ENCODE data around the gene FAF1.

FAF1 gene

DNA sequence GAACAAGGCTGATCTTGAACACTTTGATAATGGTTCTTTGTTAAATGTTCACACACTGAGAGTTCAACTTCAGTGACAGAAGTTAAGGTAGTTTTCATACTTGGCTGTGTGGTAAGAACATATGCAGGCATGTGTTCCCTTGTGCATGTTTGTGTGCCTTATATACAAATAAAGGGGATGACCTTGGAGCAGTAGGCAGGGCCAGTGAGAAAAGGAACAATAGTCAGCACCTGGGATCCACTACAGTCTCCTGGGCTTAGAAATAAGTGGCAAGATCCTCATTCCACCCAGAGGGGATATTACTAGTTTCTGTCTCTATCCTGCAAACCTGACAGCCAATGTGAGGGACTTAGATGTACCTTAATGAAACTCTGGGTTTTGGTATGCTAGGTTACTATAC lies 486.6 kb downstream of the FAF1 start:
- no peak overlapping the region for H2AFZ ChIP-seq (ENCODE audit: insufficient read depth, low read length, poor library complexity)
- no peaks in the 10 kb centered on the region for H3K36me3 ChIP-seq (ENCODE audit: control insufficient read depth in 1 of 2, insufficient read depth in 2 of 2, low read length in 2 of 2)
- no peak overlapping the region for H3K4me3 ChIP-seq (ENCODE audit: low read depth, low read length)
- H2BK12ac ChIP-seq (ENCODE audit: low read length): no peak overlapping the region
- no peak overlapping the region for H4K12ac ChIP-seq (ENCODE audit: low read depth, low read length)
- H4K8ac ChIP-seq (ENCODE audit: low read depth, low read length): no peak overlapping the region
- no peak overlapping the region for H2BK120ac ChIP-seq (ENCODE audit: insufficient read depth, low read length, poor library complexity)
- no peak for DNase-seq
- H3K14ac ChIP-seq (ENCODE audit: low read length): no peak overlapping the region
- H3K23ac ChIP-seq (ENCODE audit: low read length): no peak overlapping the region
- no peak overlapping the region for H2BK5ac ChIP-seq (ENCODE audit: low read depth, low read length, poor library complexity)
- H4K91ac ChIP-seq (ENCODE audit: low read depth, low read length): no peak overlapping the region
- no peak overlapping the region for H3K4ac ChIP-seq (ENCODE audit: low read depth, low read length)
- H3K27me3 ChIP-seq (ENCODE audit: insufficient read depth, low read length): no peaks in the 10 kb centered on the region
- no peaks in the 10 kb centered on the region for H3K79me2 ChIP-seq (ENCODE audit: control insufficient read depth, insufficient read depth, low read length, poor library complexity)
- no peak overlapping the region for H2AK5ac ChIP-seq (ENCODE audit: low read length)
- H3K4me1 ChIP-seq (ENCODE audit: control insufficient read depth in 1 of 2, insufficient read depth in 2 of 2, low read length in 2 of 2): no peaks in the 10 kb centered on the region
- H3K27ac ChIP-seq (ENCODE audit: low read depth, low read length): no peak overlapping the region
- H3K79me1 ChIP-seq (ENCODE audit: low read length): no peaks in the 10 kb centered on the region
- H3K18ac ChIP-seq (ENCODE audit: low read length): no peak overlapping the region
- H3K4me2 ChIP-seq (ENCODE audit: low read length): no peak overlapping the region
- no peak overlapping the region for H3K9ac ChIP-seq (ENCODE audit: low read length)
- no peaks in the 10 kb centered on the region for H3K9me3 ChIP-seq (ENCODE audit: insufficient read depth, low read depth, low read length)

DNA sequence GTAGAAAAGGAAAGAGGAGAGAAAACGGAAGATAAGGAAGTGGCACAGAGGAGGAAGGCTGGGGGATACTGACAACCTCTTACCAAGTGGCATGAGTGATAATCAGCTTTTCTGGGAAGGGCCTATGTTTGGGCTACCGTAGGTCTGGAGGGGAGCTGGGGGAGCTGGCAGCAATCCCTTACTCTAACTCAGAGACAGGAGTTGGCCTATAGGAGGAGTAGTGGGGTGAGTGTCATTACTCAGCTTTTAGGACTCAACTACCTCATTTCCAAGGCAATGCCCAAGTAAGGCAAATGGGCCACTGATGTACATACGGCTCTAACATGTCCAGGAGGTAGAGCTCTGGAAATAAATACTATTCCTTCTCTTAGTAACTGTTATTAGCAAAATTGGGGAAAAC lies 488.1 kb downstream of the FAF1 start:
- no peaks in the 10 kb centered on the region for H3K9me3 ChIP-seq (ENCODE audit: insufficient read depth, low read depth, low read length)
- H3K23ac ChIP-seq (ENCODE audit: low read length): no peak overlapping the region
- H3K4me2 ChIP-seq (ENCODE audit: low read length): no peak overlapping the region
- H3K79me1 ChIP-seq (ENCODE audit: low read length): no peaks in the 10 kb centered on the region
- no peaks in the 10 kb centered on the region for H3K79me2 ChIP-seq (ENCODE audit: control insufficient read depth, insufficient read depth, low read length, poor library complexity)
- H3K9ac ChIP-seq (ENCODE audit: low read length): no peak overlapping the region
- no peak overlapping the region for H2AFZ ChIP-seq (ENCODE audit: insufficient read depth, low read length, poor library complexity)
- H3K14ac ChIP-seq (ENCODE audit: low read length): no peak overlapping the region
- H4K8ac ChIP-seq (ENCODE audit: low read depth, low read length): no peak overlapping the region
- no peak overlapping the region for H2BK12ac ChIP-seq (ENCODE audit: low read length)
- no peak overlapping the region for H3K4me3 ChIP-seq (ENCODE audit: low read depth, low read length)
- no peak overlapping the region for H2AK5ac ChIP-seq (ENCODE audit: low read length)
- H4K12ac ChIP-seq (ENCODE audit: low read depth, low read length): no peak overlapping the region
- no peak overlapping the region for H2BK120ac ChIP-seq (ENCODE audit: insufficient read depth, low read length, poor library complexity)
- no peak overlapping the region for H3K4ac ChIP-seq (ENCODE audit: low read depth, low read length)
- no peak for DNase-seq
- H3K4me1 ChIP-seq (ENCODE audit: control insufficient read depth in 1 of 2, insufficient read depth in 2 of 2, low read length in 2 of 2): no peaks in the 10 kb centered on the region
- 100% methylated on average over 1 of the region's 3 CpGs for WGBS (ENCODE audit: extremely low coverage, insufficient coverage, insufficient read length)
- no peaks in the 10 kb centered on the region for H3K36me3 ChIP-seq (ENCODE audit: control insufficient read depth in 1 of 2, insufficient read depth in 2 of 2, low read length in 2 of 2)
- H3K18ac ChIP-seq (ENCODE audit: low read length): no peak overlapping the region
- H4K91ac ChIP-seq (ENCODE audit: low read depth, low read length): no peak overlapping the region
- H3K27me3 ChIP-seq (ENCODE audit: insufficient read depth, low read length): no peaks in the 10 kb centered on the region
- no peak overlapping the region for H2BK5ac ChIP-seq (ENCODE audit: low read depth, low read length, poor library complexity)
- H3K27ac ChIP-seq (ENCODE audit: low read depth, low read length): no peak overlapping the region

DNA sequence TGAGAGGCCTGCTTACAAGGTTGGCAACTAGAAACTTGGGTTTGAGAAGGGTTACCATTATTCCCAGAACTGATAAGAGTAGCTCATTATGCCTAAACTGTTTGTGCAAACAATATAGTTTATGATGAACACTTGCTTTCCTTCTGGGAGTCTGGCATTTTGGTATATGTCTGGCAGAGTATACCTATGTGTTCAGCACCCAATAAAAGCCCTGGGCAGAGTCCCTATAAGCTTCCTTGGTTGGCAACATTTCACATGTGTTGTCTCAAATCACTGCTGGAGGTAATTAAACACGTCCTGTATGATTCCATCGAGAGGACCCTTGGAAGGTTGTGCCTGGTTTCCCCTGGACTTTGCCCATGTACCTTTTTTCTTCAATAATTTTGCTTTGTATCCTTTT lies 497.1 kb downstream of the FAF1 start:
- H2BK120ac ChIP-seq (ENCODE audit: insufficient read depth, low read length, poor library complexity): no peak overlapping the region
- H3K9ac ChIP-seq (ENCODE audit: low read length): no peak overlapping the region
- H2BK12ac ChIP-seq (ENCODE audit: low read length): no peak overlapping the region
- no peak overlapping the region for H3K27ac ChIP-seq (ENCODE audit: low read depth, low read length)
- H3K79me1 ChIP-seq (ENCODE audit: low read length): no peaks in the 10 kb centered on the region
- no peaks in the 10 kb centered on the region for H3K27me3 ChIP-seq (ENCODE audit: insufficient read depth, low read length)
- H4K8ac ChIP-seq (ENCODE audit: low read depth, low read length): no peak overlapping the region
- no peak overlapping the region for H3K23ac ChIP-seq (ENCODE audit: low read length)
- no peak overlapping the region for H3K18ac ChIP-seq (ENCODE audit: low read length)
- H4K12ac ChIP-seq (ENCODE audit: low read depth, low read length): no peak overlapping the region
- H3K4me3 ChIP-seq (ENCODE audit: low read depth, low read length): no peak overlapping the region
- H3K4me2 ChIP-seq (ENCODE audit: low read length): no peak overlapping the region
- H2AK5ac ChIP-seq (ENCODE audit: low read length): no peak overlapping the region
- DNase-seq: no peak
- H3K4me1 ChIP-seq (ENCODE audit: control insufficient read depth in 1 of 2, insufficient read depth in 2 of 2, low read length in 2 of 2): no peaks in the 10 kb centered on the region
- no peaks in the 10 kb centered on the region for H3K79me2 ChIP-seq (ENCODE audit: control insufficient read depth, insufficient read depth, low read length, poor library complexity)
- no peak overlapping the region for H4K91ac ChIP-seq (ENCODE audit: low read depth, low read length)
- no CpG with 5 or more reads among the region's 2 CpGs for WGBS (ENCODE audit: extremely low coverage, insufficient coverage, insufficient read length)
- H3K36me3 ChIP-seq (ENCODE audit: control insufficient read depth in 1 of 2, insufficient read depth in 2 of 2, low read length in 2 of 2): no peaks in the 10 kb centered on the region
- no peaks in the 10 kb centered on the region for H3K9me3 ChIP-seq (ENCODE audit: insufficient read depth, low read depth, low read length)
- H2AFZ ChIP-seq (ENCODE audit: insufficient read depth, low read length, poor library complexity): no peak overlapping the region
- no peak overlapping the region for H3K14ac ChIP-seq (ENCODE audit: low read length)
- no peak overlapping the region for H3K4ac ChIP-seq (ENCODE audit: low read depth, low read length)
- no peak overlapping the region for H2BK5ac ChIP-seq (ENCODE audit: low read depth, low read length, poor library complexity)

DNA sequence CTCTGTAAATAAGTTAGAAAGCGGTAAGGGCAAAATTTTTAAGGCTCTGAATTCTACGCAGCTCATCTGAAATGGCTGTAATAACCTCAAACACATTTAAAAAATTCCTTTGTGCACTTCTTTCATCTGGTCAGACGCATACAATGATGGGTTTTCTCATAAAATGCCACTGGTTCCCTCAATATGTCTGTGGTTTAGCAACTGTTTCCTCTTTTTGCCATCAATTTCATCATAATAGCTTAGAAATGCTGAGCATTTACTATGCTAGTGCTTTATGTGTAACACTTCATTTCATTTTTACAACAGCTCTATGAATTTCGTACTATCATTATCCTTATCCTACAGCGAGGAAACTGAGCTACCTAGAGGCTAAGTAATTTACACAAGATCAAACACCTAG lies 501.6 kb downstream of the FAF1 start:
- H3K18ac ChIP-seq (ENCODE audit: low read length): no peak overlapping the region
- H3K4me2 ChIP-seq (ENCODE audit: low read length): no peak overlapping the region
- no peaks in the 10 kb centered on the region for H3K27me3 ChIP-seq (ENCODE audit: insufficient read depth, low read length)
- H2AK5ac ChIP-seq (ENCODE audit: low read length): no peak overlapping the region
- H2BK5ac ChIP-seq (ENCODE audit: low read depth, low read length, poor library complexity): no peak overlapping the region
- no peaks in the 10 kb centered on the region for H3K9me3 ChIP-seq (ENCODE audit: insufficient read depth, low read depth, low read length)
- no peaks in the 10 kb centered on the region for H3K36me3 ChIP-seq (ENCODE audit: control insufficient read depth in 1 of 2, insufficient read depth in 2 of 2, low read length in 2 of 2)
- H3K9ac ChIP-seq (ENCODE audit: low read length): no peak overlapping the region
- no peaks in the 10 kb centered on the region for H3K79me1 ChIP-seq (ENCODE audit: low read length)
- no peaks in the 10 kb centered on the region for H3K4me1 ChIP-seq (ENCODE audit: control insufficient read depth in 1 of 2, insufficient read depth in 2 of 2, low read length in 2 of 2)
- H3K23ac ChIP-seq (ENCODE audit: low read length): no peak overlapping the region
- no peak overlapping the region for H3K14ac ChIP-seq (ENCODE audit: low read length)
- H3K27ac ChIP-seq (ENCODE audit: low read depth, low read length): no peak overlapping the region
- no peak overlapping the region for H3K4ac ChIP-seq (ENCODE audit: low read depth, low read length)
- no peak overlapping the region for H2BK120ac ChIP-seq (ENCODE audit: insufficient read depth, low read length, poor library complexity)
- no CpG with 5 or more reads among the region's 5 CpGs for WGBS (ENCODE audit: extremely low coverage, insufficient coverage, insufficient read length)
- H3K4me3 ChIP-seq (ENCODE audit: low read depth, low read length): no peak overlapping the region
- DNase-seq: no peak
- no peak overlapping the region for H4K91ac ChIP-seq (ENCODE audit: low read depth, low read length)
- H2BK12ac ChIP-seq (ENCODE audit: low read length): no peak overlapping the region
- H4K12ac ChIP-seq (ENCODE audit: low read depth, low read length): no peak overlapping the region
- H3K79me2 ChIP-seq (ENCODE audit: control insufficient read depth, insufficient read depth, low read length, poor library complexity): no peaks in the 10 kb centered on the region
- no peak overlapping the region for H2AFZ ChIP-seq (ENCODE audit: insufficient read depth, low read length, poor library complexity)
- H4K8ac ChIP-seq (ENCODE audit: low read depth, low read length): no peak overlapping the region

DNA sequence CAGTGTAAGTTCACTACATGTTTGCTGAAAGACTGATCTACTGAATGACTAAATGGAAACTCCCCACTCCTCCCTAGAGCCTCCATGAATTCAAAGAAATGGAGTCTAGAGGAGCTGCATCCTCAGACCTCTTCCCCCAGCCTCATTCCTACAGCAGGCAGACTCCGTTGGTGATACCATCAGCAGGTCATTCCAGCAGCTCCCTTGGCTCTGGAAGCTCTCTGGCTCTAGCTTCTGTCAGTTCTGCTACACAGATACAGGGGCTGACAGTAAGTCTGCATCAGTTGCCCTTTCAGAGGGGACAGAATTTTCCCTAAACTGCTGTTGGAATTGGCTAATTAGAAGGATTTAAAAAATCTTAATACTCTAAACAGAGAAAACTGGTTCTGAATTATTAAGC lies 505.2 kb downstream of the FAF1 start:
- H3K14ac ChIP-seq (ENCODE audit: low read length): no peak overlapping the region
- WGBS (ENCODE audit: extremely low coverage, insufficient coverage, insufficient read length): no CpG with 5 or more reads among the region's 1 CpG

More for the DNA sequence above, 505.2 kb downstream of the FAF1 start:
- no peaks in the 10 kb centered on the region for H3K4me1 ChIP-seq (ENCODE audit: control insufficient read depth in 1 of 2, insufficient read depth in 2 of 2, low read length in 2 of 2)
- no peaks in the 10 kb centered on the region for H3K27me3 ChIP-seq (ENCODE audit: insufficient read depth, low read length)
- no peak overlapping the region for H2AK5ac ChIP-seq (ENCODE audit: low read length)
- H3K18ac ChIP-seq (ENCODE audit: low read length): no peak overlapping the region
- no peak overlapping the region for H2BK120ac ChIP-seq (ENCODE audit: insufficient read depth, low read length, poor library complexity)
- no peaks in the 10 kb centered on the region for H3K36me3 ChIP-seq (ENCODE audit: control insufficient read depth in 1 of 2, insufficient read depth in 2 of 2, low read length in 2 of 2)
- no peak overlapping the region for H3K4me2 ChIP-seq (ENCODE audit: low read length)
- H4K91ac ChIP-seq (ENCODE audit: low read depth, low read length): no peak overlapping the region
- H3K23ac ChIP-seq (ENCODE audit: low read length): no peak overlapping the region
- H3K4ac ChIP-seq (ENCODE audit: low read depth, low read length): no peak overlapping the region
- no peak overlapping the region for H3K9ac ChIP-seq (ENCODE audit: low read length)
- no peak overlapping the region for H2AFZ ChIP-seq (ENCODE audit: insufficient read depth, low read length, poor library complexity)
- no peaks in the 10 kb centered on the region for H3K79me2 ChIP-seq (ENCODE audit: control insufficient read depth, insufficient read depth, low read length, poor library complexity)
- H3K79me1 ChIP-seq (ENCODE audit: low read length): no peaks in the 10 kb centered on the region
- no peak overlapping the region for H2BK5ac ChIP-seq (ENCODE audit: low read depth, low read length, poor library complexity)
- no peak overlapping the region for H2BK12ac ChIP-seq (ENCODE audit: low read length)
- H4K12ac ChIP-seq (ENCODE audit: low read depth, low read length): no peak overlapping the region
- H4K8ac ChIP-seq (ENCODE audit: low read depth, low read length): no peak overlapping the region
- no peak overlapping the region for H3K4me3 ChIP-seq (ENCODE audit: low read depth, low read length)
- DNase-seq: no peak
- H3K9me3 ChIP-seq (ENCODE audit: insufficient read depth, low read depth, low read length): no peaks in the 10 kb centered on the region
- H3K27ac ChIP-seq (ENCODE audit: low read depth, low read length): no peak overlapping the region
